HCT116 (cell line): Measurements from ENCODE around the gene SENP1. TPM values are rescaled to one million over a fixed set of nuclear protein-coding genes. Genes with fewer than 3 reads are reported as not detected.

Source experiments
- ATAC-seq: fragments of 200-7000 bp; cut with Tn5 transposase; 2 replicates; pipeline ENCODE4 v1.9.1; 2020; ENCODE audit warnings: mild to moderate bottlenecking, moderate library complexity
- BruUV-seq: library from RNA; stranded (reverse); fragments of 400-500 nt; replicated peaks from 2 replicates; lab custom pipeline; 2021; lab: Mats Ljungman, UMichigan
- CTCF ChIA-PET: fragments of 300-600 bp; sonication (Branson Sonifier 250); formaldehyde crosslinking; loops from one replicate; lab custom pipeline; 2021; ENCODE audit warnings: antibody characterized with exemption; lab: Charles Lee
- POLR2A ChIA-PET: fragments of 300-600, 350-600 bp; sonication (Branson Sonifier 250); formaldehyde crosslinking; loops from one replicate; lab custom pipeline; 2021; ENCODE audit warnings: antibody characterized with exemption; lab: Charles Lee
- RAD21 ChIA-PET, 2 experiments: fragments of 300-600 bp; sonication (Branson Sonifier 250); formaldehyde crosslinking; loops; one replicate each; lab custom pipeline; 2023; ENCODE audit warnings: low total read pairs in 2 of 2; ENCODE audit not compliant: uncharacterized antibody in 2 of 2, unreplicated experiment in 2 of 2, low non-redundant PET in 1 of 2; lab: Charles Lee
- DNase-seq: peaks from one replicate; pipeline ENCODE4 v3.0.0-alpha.2; 2010; ENCODE audit warnings: low read depth, low spot score
- H2AFZ ChIP-seq: fragments of 200-600 bp; shearing (Covaris generic), sonication (generic); 2 replicates; pipeline ENCODE4 v1.6.1; 2017; ENCODE audit warnings: low read depth, mixed run types, mixed read lengths, antibody characterized with exemption, low read length; ENCODE audit not compliant: poor library complexity, severe bottlenecking
- H3K27ac ChIP-seq: 2 replicates; pipeline ENCODE4 v1.5.1; 2012; ENCODE audit warnings: low read depth, low read length
- H3K27me3 ChIP-seq: fragments of 200-600 bp; sonication (generic); 2 replicates; pipeline ENCODE4 v1.6.1; 2016; ENCODE audit warnings: mixed run types, low read length, mixed read lengths; ENCODE audit not compliant: insufficient read depth
- H3K36me3 ChIP-seq, 2 experiments: fragments of 200-500 bp in 1 of 2; fragments of 200-600 bp in 1 of 2; sonication (Bioruptor generic) in 1 of 2; sonication (generic) in 1 of 2; 2 replicates each; pipeline versions ENCODE4 v1.5.1 to v1.6.1; 2014 to 2016; ENCODE audit warnings: low read length in 2 of 2, inconsistent platforms in 1 of 2, mixed read lengths in 1 of 2, mixed run types in 1 of 2; ENCODE audit not compliant: insufficient read depth in 2 of 2, control insufficient read depth in 1 of 2
- H3K4me1 ChIP-seq, 2 experiments: fragments of 200-600 bp in 1 of 2; sonication (generic) in 1 of 2; 2 replicates each; pipeline versions ENCODE4 v1.5.1 to v1.6.1; 2012 to 2017; ENCODE audit warnings: low read length in 2 of 2, inconsistent platforms in 1 of 2, mild to moderate bottlenecking in 1 of 2, mixed read lengths in 1 of 2, mixed run types in 1 of 2, moderate library complexity in 1 of 2; ENCODE audit not compliant: insufficient read depth in 2 of 2, control insufficient read depth in 1 of 2
- H3K4me2 ChIP-seq: fragments of 200-600 bp; sonication (generic); 2 replicates; pipeline ENCODE4 v1.6.1; 2017; ENCODE audit warnings: mixed run types, low read length, mixed read lengths
- H3K4me3 ChIP-seq, 2 experiments: fragments of 200-600 bp in 1 of 2; sonication (generic) in 1 of 2; replicated peaks in 1 of 2; 2 replicates each; pipeline ENCODE4 v1.5.1; 2011 to 2016; ENCODE audit warnings: low read length in 2 of 2, control low read depth in 1 of 2, low read depth in 1 of 2, mild to moderate bottlenecking in 1 of 2, mixed read lengths in 1 of 2, mixed run types in 1 of 2
- H3K79me2 ChIP-seq: fragments of 200-600 bp; sonication (generic); 2 replicates; pipeline ENCODE4 v1.6.1; 2017; ENCODE audit warnings: mild to moderate bottlenecking, mixed run types, low read length, moderate library complexity, mixed read lengths; ENCODE audit not compliant: insufficient read depth
- H3K9ac ChIP-seq: fragments of 200-600 bp; sonication (generic); 2 replicates; pipeline ENCODE4 v1.6.1; 2016; ENCODE audit warnings: low read length, mixed read lengths
- H3K9me2 ChIP-seq: fragments of 200-600 bp; sonication (generic), shearing (Covaris generic); 2 replicates; pipeline ENCODE4 v1.6.1; 2017; ENCODE audit warnings: mixed run types, mild to moderate bottlenecking, moderate library complexity; ENCODE audit not compliant: insufficient read depth
- H3K9me3 ChIP-seq, 2 experiments: fragments of 200-500 bp in 1 of 2; fragments of 200-600 bp in 1 of 2; sonication (Bioruptor generic) in 1 of 2; sonication (generic) in 1 of 2; 2 replicates each; pipeline ENCODE4 v1.6.1; 2014 to 2017; ENCODE audit warnings: low read length in 2 of 2, mixed read lengths in 2 of 2, inconsistent platforms in 1 of 2, low read depth in 1 of 2, mild to moderate bottlenecking in 1 of 2, mixed run types in 1 of 2, moderate library complexity in 1 of 2; ENCODE audit not compliant: control insufficient read depth in 1 of 2, insufficient read depth in 1 of 2
- H4K20me1 ChIP-seq: fragments of 200-600 bp; sonication (generic), shearing (Covaris generic); 2 replicates; pipeline ENCODE4 v1.6.1; 2017; ENCODE audit warnings: mixed run types, mild to moderate bottlenecking, moderate library complexity; ENCODE audit not compliant: insufficient read depth
- ATF3 ChIP-seq: IDR thresholded peaks from 2 replicates; pipeline ENCODE4 v1.6.1; 2012
- CEBPB ChIP-seq: IDR thresholded peaks from 2 replicates; pipeline ENCODE4 v1.6.1; 2012; ENCODE audit warnings: low read depth
- EGR1 ChIP-seq: IDR thresholded peaks from 2 replicates; pipeline ENCODE4 v1.6.1; 2012; ENCODE audit warnings: low read depth
- ELF1 ChIP-seq: IDR thresholded peaks from 2 replicates; pipeline ENCODE4 v1.6.1; 2012; ENCODE audit warnings: low read depth, borderline replicate concordance
- EZH2 ChIP-seq: fragments of 200-600 bp; sonication (generic); IDR thresholded peaks from 2 replicates; pipeline ENCODE4 v1.6.1; 2017; ENCODE audit warnings: antibody characterized with exemption, mixed run types
- POLR2A ChIP-seq: IDR thresholded peaks from 2 replicates; pipeline ENCODE4 v1.7.0; 2011; ENCODE audit warnings: borderline replicate concordance; ENCODE audit not compliant: insufficient read depth, insufficient read length; ENCODE audit errors: extremely low read depth
- POLR2AphosphoS5 ChIP-seq: IDR thresholded peaks from 2 replicates; pipeline ENCODE4 v1.6.1; 2011; ENCODE audit warnings: mild to moderate bottlenecking, low read depth, low read length, moderate library complexity
- RAD21 ChIP-seq: IDR thresholded peaks from 2 replicates; pipeline ENCODE4 v1.6.1; 2012; ENCODE audit warnings: low read depth, mild to moderate bottlenecking
- SIN3A ChIP-seq: IDR thresholded peaks from 2 replicates; pipeline ENCODE4 v1.6.1; 2012; ENCODE audit warnings: low read depth
- SP1 ChIP-seq: IDR thresholded peaks from 2 replicates; pipeline ENCODE4 v1.6.1; 2012; ENCODE audit warnings: low read depth
- SRF ChIP-seq: IDR thresholded peaks from 2 replicates; pipeline ENCODE4 v1.6.1; 2012; ENCODE audit warnings: low read depth
- TCF7L2 ChIP-seq: IDR thresholded peaks from 2 replicates; pipeline ENCODE4 v1.7.0; 2011; ENCODE audit warnings: borderline replicate concordance, inconsistent platforms; ENCODE audit not compliant: insufficient read depth, insufficient read length; ENCODE audit errors: extremely low read depth
- YY1 ChIP-seq: IDR thresholded peaks from 2 replicates; pipeline ENCODE4 v1.6.1; 2011; ENCODE audit warnings: low read length, low read depth, moderate library complexity, mild to moderate bottlenecking; ENCODE audit not compliant: insufficient replicate concordance; ENCODE audit errors: extremely low read depth
- ZFX ChIP-seq: fragments of 450-650 bp; IDR thresholded peaks from 2 replicates; pipeline ENCODE4 v1.6.1; 2017
- intact Hi-C: fragments of 100-400 bp; cut with micrococcal nuclease; formaldehyde crosslinking; loops from 2 replicates; pipeline ENCODE4 v1.10.0; 2022
- total RNA-seq: library from RNA; stranded (reverse); gene quantifications from one replicate; pipeline ENCODE4 v1.2.1, GENCODE V29; 2021; ENCODE audit not compliant: unreplicated experiment
- TF ChIP-seq, protein P1 (sequence below): IDR thresholded peaks from 2 replicates; pipeline ENCODE4 v1.6.1; 2011; ENCODE audit warnings: mild to moderate bottlenecking, low read length, moderate library complexity; ENCODE audit not compliant: insufficient replicate concordance; ENCODE audit errors: extremely low read depth

Gene SENP1
- total RNA-seq, 1 experiment from 2014 or later = 17.7 TPM

DNA sequence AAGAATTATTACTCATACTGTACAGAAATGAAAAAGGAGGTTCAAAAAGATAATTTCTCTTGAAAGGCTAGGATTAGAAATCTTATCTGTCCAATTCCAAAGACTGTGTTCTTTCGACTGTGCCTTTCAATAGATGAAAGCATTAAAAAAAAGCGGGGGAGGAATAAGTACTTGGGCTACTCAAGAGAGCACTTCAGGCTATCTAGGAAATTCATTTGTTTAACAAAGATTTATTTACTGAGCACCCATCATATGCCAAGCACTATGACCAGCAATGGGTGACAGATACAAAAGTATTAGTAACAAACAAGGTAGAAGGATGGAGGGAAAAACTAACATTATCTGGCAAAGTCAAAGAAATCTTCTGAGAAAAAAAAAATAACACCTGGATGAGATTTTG is 37.4 kb downstream of the SENP1 start:
- Histone ChIP-seq H3K36me3 (peaks cover 20 to 47% of the 10 kb centered on the region in 2 experiments), H2AFZ (no peak overlapping the region), H3K9me2 (no peaks in the 10 kb centered on the region), H3K4me2 (no peak overlapping the region), H3K4me1 (no peaks in the 10 kb centered on the region), H3K79me2 (no peaks in the 10 kb centered on the region), H3K9ac (no peak overlapping the region), H3K27me3 (no peaks in the 10 kb centered on the region), H3K9me3 (no peaks in the 10 kb centered on the region), H3K27ac (no peak overlapping the region), H4K20me1 (no peaks in the 10 kb centered on the region), H3K4me3 (no peak overlapping the region)
- ATAC-seq = no peak
- no peak for DNase-seq
- ChIA-PET POLR2A (no interaction called here), RAD21 (no interaction called here), CTCF (no interaction called here)
- no peak for TF ChIP-seq EGR1
- no peak for TF ChIP-seq SIN3A
- TF ChIP-seq ATF3 = no peak
- TF ChIP-seq POLR2AphosphoS5 = no peak
- TF ChIP-seq YY1 = no peak
- no peak for TF ChIP-seq SP1
- no TSS peak for BruUV-seq
- intact Hi-C loops = no loop called here

DNA sequence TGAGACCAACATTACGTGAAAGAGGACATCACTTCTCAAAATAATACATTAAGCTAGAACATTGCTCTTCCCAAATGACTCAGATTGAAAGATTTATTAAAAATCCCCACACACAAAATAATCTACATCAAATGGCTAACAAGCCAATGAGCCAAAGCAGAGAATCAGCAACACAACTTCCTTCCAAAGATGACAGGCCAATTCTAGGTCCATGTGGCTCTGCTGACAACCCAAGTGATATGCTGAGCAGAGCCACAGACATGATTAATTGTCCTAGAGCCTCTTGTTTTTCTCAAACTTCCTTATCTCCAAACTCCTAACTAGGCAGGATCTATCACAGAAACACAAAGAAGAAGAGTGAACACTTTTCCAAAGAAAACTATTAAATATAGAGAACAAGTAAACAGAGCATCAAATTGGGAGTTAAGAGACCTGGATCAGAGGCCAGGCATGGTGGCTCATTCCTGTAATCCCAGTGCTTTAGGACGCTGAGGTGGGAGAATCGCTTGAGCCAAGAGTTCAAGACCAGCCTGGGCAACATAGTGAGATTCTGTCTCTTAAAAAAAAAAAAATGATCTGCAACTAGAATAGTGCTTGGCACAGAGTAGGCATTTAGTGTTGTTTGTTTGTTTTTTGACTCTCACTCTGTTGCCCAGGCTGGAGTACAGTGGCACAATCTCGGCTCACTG is 38.5 kb downstream of the SENP1 start:
- ChIA-PET RAD21 (no interaction called here), CTCF (no interaction called here), POLR2A (no interaction called here)
- intact Hi-C loops = no loop called here
- DNase-seq = no peak
- H3K79me2 ChIP-seq = no peaks in the 10 kb centered on the region
- no peaks in the 10 kb centered on the region for H3K27me3 ChIP-seq
- H3K9me2 ChIP-seq = no peaks in the 10 kb centered on the region
- H3K4me2 ChIP-seq = no peak overlapping the region
- H3K4me1 ChIP-seq = no peaks in the 10 kb centered on the region
- H3K4me3 ChIP-seq = no peak overlapping the region
- no peak for TF ChIP-seq POLR2AphosphoS5
- TF ChIP-seq POLR2A = no peak
- TF ChIP-seq, protein P1, sequence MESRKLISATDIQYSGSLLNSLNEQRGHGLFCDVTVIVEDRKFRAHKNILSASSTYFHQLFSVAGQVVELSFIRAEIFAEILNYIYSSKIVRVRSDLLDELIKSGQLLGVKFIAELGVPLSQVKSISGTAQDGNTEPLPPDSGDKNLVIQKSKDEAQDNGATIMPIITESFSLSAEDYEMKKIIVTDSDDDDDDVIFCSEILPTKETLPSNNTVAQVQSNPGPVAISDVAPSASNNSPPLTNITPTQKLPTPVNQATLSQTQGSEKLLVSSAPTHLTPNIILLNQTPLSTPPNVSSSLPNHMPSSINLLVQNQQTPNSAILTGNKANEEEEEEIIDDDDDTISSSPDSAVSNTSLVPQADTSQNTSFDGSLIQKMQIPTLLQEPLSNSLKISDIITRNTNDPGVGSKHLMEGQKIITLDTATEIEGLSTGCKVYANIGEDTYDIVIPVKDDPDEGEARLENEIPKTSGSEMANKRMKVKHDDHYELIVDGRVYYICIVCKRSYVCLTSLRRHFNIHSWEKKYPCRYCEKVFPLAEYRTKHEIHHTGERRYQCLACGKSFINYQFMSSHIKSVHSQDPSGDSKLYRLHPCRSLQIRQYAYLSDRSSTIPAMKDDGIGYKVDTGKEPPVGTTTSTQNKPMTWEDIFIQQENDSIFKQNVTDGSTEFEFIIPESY = no peak
- no peak for TF ChIP-seq ELF1
- TF ChIP-seq EZH2 = no peak
- no peak for TF ChIP-seq CEBPB
- TF ChIP-seq SIN3A = no peak
- TF ChIP-seq RAD21 = no peak
- TF ChIP-seq SRF = no peak
- no peak for TF ChIP-seq ZFX
- TF ChIP-seq EGR1 = no peak
- no peak for TF ChIP-seq TCF7L2
- no peak for TF ChIP-seq SP1
- peaks cover 30 to 49% of the 10 kb centered on the region in 2 experiments for H3K36me3 ChIP-seq
- H3K9me3 ChIP-seq = no peaks in the 10 kb centered on the region
- no peaks in the 10 kb centered on the region for H4K20me1 ChIP-seq
- H2AFZ ChIP-seq = no peak overlapping the region
- H3K9ac ChIP-seq = no peak overlapping the region
- BruUV-seq = no TSS peak
- no peak overlapping the region for H3K27ac ChIP-seq
- ATAC-seq = no peak
